SW480 (cell line): ENCODE results near the gene CDC27.
"Not testable (repeated sequence)": the region's sequence is repeated elsewhere in the genome, so short reads cannot be mapped to it uniquely, and the experiment has no call there.

ENCODE experiments used
- DNase-seq: peaks from one replicate; pipeline ENCODE4 v3.0.0-alpha.2; 2016; ENCODE audit warnings: low spot score

CDC27 gene

GRCh38 chr17:47192554-47192953, 3.5 kb upstream of the CDC27 start:
- peak; percentile 96 for DNase-seq

- no peak for DNase-seq
Measured at GRCh38 chr17:47190770-47191169, 1.7 kb upstream of the CDC27 start.

- no peak for DNase-seq
Measured at GRCh38 chr17:47190243-47190642, 1.1 kb upstream of the CDC27 start.

- DNase-seq: no peak
Measured at GRCh38 chr17:47189732-47190237, 690 bp upstream of the CDC27 start.

- no peak for DNase-seq
Measured at GRCh38 chr17:47188271-47188875, 722 bp downstream of the CDC27 start.

GRCh38 chr17:47184681-47185080, 4.4 kb downstream of the CDC27 start:
- no peak for DNase-seq

GRCh38 chr17:47180988-47181387, 8.1 kb downstream of the CDC27 start:
- not testable (repeated sequence) for DNase-seq

- DNase-seq: no peak
Measured at GRCh38 chr17:47180337-47180736, 8.8 kb downstream of the CDC27 start.

GRCh38 chr17:47179141-47179540, 10.0 kb downstream of the CDC27 start:
- DNase-seq: no peak

- no peak for DNase-seq
Measured at GRCh38 chr17:47177261-47177660, 11.8 kb downstream of the CDC27 start.

- DNase-seq: no peak
Measured at GRCh38 chr17:47176389-47176826, 12.7 kb downstream of the CDC27 start.

- DNase-seq: not testable (repeated sequence)
Measured at GRCh38 chr17:47174823-47175222, 14.3 kb downstream of the CDC27 start.

GRCh38 chr17:47172696-47173565, 16.2 kb downstream of the CDC27 start:
- DNase-seq: no peak

GRCh38 chr17:47170710-47171109, 18.4 kb downstream of the CDC27 start:
- DNase-seq: no peak

GRCh38 chr17:47168896-47169295, 20.2 kb downstream of the CDC27 start:
- DNase-seq: not testable (repeated sequence)

- not testable (repeated sequence) for DNase-seq
Measured at GRCh38 chr17:47166854-47167253, 22.2 kb downstream of the CDC27 start.

- DNase-seq: no peak
Measured at GRCh38 chr17:47165137-47165536, 24.0 kb downstream of the CDC27 start.

GRCh38 chr17:47164263-47164662, 24.8 kb downstream of the CDC27 start:
- DNase-seq: no peak

GRCh38 chr17:47162013-47162622, 27.0 kb downstream of the CDC27 start:
- no peak for DNase-seq

GRCh38 chr17:47159315-47159714, 29.8 kb downstream of the CDC27 start:
- DNase-seq: no peak

- no peak for DNase-seq
Measured at GRCh38 chr17:47145351-47145750, 43.7 kb downstream of the CDC27 start.

- no peak for DNase-seq
Measured at GRCh38 chr17:47135235-47135634, 53.9 kb downstream of the CDC27 start.

GRCh38 chr17:47134354-47134753, 54.7 kb downstream of the CDC27 start:
- not testable (repeated sequence) for DNase-seq
